Neural cell (in vitro differentiated cells): ENCODE results near the gene ADARB1. TPM values are rescaled to one million over a fixed set of nuclear protein-coding genes. Genes with fewer than 3 reads are reported as not detected.

Source experiments
- H2AFZ ChIP-seq: fragments of 200-600, 300-800 bp; sonication (generic), shearing (Covaris generic); 2 replicates; pipeline ENCODE4 v1.6.0; 2014; ENCODE audit warnings: low read depth, mild to moderate bottlenecking, antibody characterized with exemption, low read length, moderate library complexity
- H3F3A ChIP-seq: fragments of 200-600 bp; shearing (Covaris generic); 2 replicates; pipeline ENCODE4 v1.6.1; 2016; ENCODE audit warnings: mild to moderate bottlenecking, moderate library complexity, mixed read lengths, antibody characterized with exemption, low read length; ENCODE audit not compliant: insufficient read depth, poor library complexity, severe bottlenecking
- H3K27ac ChIP-seq: fragments of 200-600, 300-800 bp; sonication (generic), shearing (Covaris generic); 2 replicates; pipeline ENCODE4 v1.5.1; 2014; ENCODE audit warnings: mild to moderate bottlenecking, low read length, moderate library complexity
- H3K27me3 ChIP-seq: fragments of 300-800, 200-600 bp; sonication (generic), shearing (Covaris generic); 2 replicates; pipeline ENCODE4 v1.6.0; 2014; ENCODE audit warnings: mild to moderate bottlenecking, low read depth, low read length, moderate library complexity; ENCODE audit not compliant: insufficient read depth
- H3K36me3 ChIP-seq: fragments of 300-800, 200-600 bp; sonication (generic), shearing (Covaris generic); 2 replicates; pipeline ENCODE4 v1.5.1; 2014; ENCODE audit warnings: mild to moderate bottlenecking, antibody characterized with exemption, low read length, moderate library complexity; ENCODE audit not compliant: insufficient read depth
- H3K4me2 ChIP-seq: fragments of 300-800, 200-600 bp; sonication (generic), shearing (Covaris generic); 2 replicates; pipeline ENCODE4 v1.6.0; 2014; ENCODE audit warnings: mild to moderate bottlenecking, low read length
- H3K4me3 ChIP-seq: fragments of 300-800, 200-600 bp; sonication (generic), shearing (Covaris generic); 2 replicates; pipeline ENCODE4 v1.5.1; 2014; ENCODE audit warnings: mild to moderate bottlenecking, low read length, moderate library complexity
- H3K79me2 ChIP-seq: fragments of 200-600 bp; shearing (Covaris generic); replicated peaks from 2 replicates; pipeline ENCODE4 v1.6.0; 2014; ENCODE audit warnings: mild to moderate bottlenecking, low read length, moderate library complexity; ENCODE audit not compliant: insufficient read depth
- H3K9ac ChIP-seq: fragments of 300-800, 200-600 bp; sonication (generic), shearing (Covaris generic); 2 replicates; pipeline ENCODE4 v1.6.1; 2016; ENCODE audit warnings: mild to moderate bottlenecking, low read length, mixed read lengths
- H3K9me2 ChIP-seq: fragments of 200-600 bp; shearing (Covaris generic); 2 replicates; pipeline ENCODE4 v1.6.1; 2016; ENCODE audit warnings: mild to moderate bottlenecking, low read length, mixed read lengths; ENCODE audit not compliant: insufficient read depth
- H3K9me3 ChIP-seq: fragments of 200-600, 300-800 bp; sonication (generic), shearing (Covaris generic); 2 replicates; pipeline ENCODE4 v1.6.1; 2016; ENCODE audit warnings: mild to moderate bottlenecking, mixed run types, low read length, moderate library complexity, mixed read lengths
- H4K20me1 ChIP-seq: fragments of 200-600 bp; shearing (Covaris generic); 2 replicates; pipeline ENCODE4 v1.6.1; 2016; ENCODE audit warnings: mild to moderate bottlenecking, mixed run types; ENCODE audit not compliant: insufficient read depth
- CTCF ChIP-seq: fragments of 450-650 bp; IDR thresholded peaks from 2 replicates; pipeline ENCODE4 v1.5.1; 2014; ENCODE audit warnings: antibody characterized with exemption, mild to moderate bottlenecking, moderate library complexity; ENCODE audit not compliant: poor library complexity, severe bottlenecking
- EP300 ChIP-seq: fragments of 450-650 bp; conservative IDR thresholded peaks from 2 replicates; pipeline ENCODE4 v1.6.1; 2014; ENCODE audit warnings: antibody characterized with exemption, mild to moderate bottlenecking, moderate library complexity; ENCODE audit not compliant: poor library complexity, severe bottlenecking
- EZH2 ChIP-seq: fragments of 200-600, 300-800 bp; shearing (Covaris generic), sonication (generic); IDR thresholded peaks from 2 replicates; pipeline ENCODE4 v1.6.1; 2014; ENCODE audit warnings: antibody characterized with exemption, low read length, borderline replicate concordance, mild to moderate bottlenecking; ENCODE audit not compliant: insufficient read depth, poor library complexity, severe bottlenecking
- MXI1 ChIP-seq: fragments of 450-650 bp; conservative IDR thresholded peaks from 2 replicates; pipeline ENCODE4 v1.6.1; 2014; ENCODE audit warnings: antibody characterized with exemption, mild to moderate bottlenecking; ENCODE audit not compliant: poor library complexity, severe bottlenecking
- POLR2AphosphoS5 ChIP-seq: IDR thresholded peaks from 2 replicates; pipeline ENCODE4 v1.6.1; 2012
- RAD21 ChIP-seq: fragments of 450-650 bp; conservative IDR thresholded peaks from 2 replicates; pipeline ENCODE4 v1.6.1; 2014; ENCODE audit warnings: antibody characterized with exemption, mild to moderate bottlenecking, moderate library complexity
- SMC3 ChIP-seq: fragments of 450-650 bp; conservative IDR thresholded peaks from 2 replicates; pipeline ENCODE4 v1.6.1; 2014; ENCODE audit warnings: antibody characterized with exemption, mild to moderate bottlenecking, moderate library complexity; ENCODE audit not compliant: poor library complexity
- TAF1 ChIP-seq: IDR thresholded peaks from 2 replicates; pipeline ENCODE4 v1.6.1; 2012; ENCODE audit warnings: low read depth
- polyA plus RNA-seq: library from polyadenylated mRNA; depleted of rRNA; stranded (reverse); fragments of >200 nt; gene quantifications from 2 replicates; pipeline ENCODE4 v1.2.3, GENCODE V29; 2014
- TF ChIP-seq, protein P1 (sequence below): IDR thresholded peaks from 2 replicates; pipeline ENCODE4 v1.6.1; 2012; ENCODE audit warnings: borderline replicate concordance

ADARB1 gene
- polyA plus RNA-seq, 1 donor from 2014 or later = 8.9 TPM

- Histone ChIP-seq H3K36me3 (no peaks in the 10 kb centered on the region), H3K4me2 (no peak overlapping the region), H3F3A (no peaks in the 10 kb centered on the region), H4K20me1 (no peaks in the 10 kb centered on the region), H3K27ac (no peak overlapping the region), H3K79me2 (no peaks in the 10 kb centered on the region), H3K9me2 (no peaks in the 10 kb centered on the region), H3K4me3 (no peak overlapping the region), H3K9me3 (no peaks in the 10 kb centered on the region), H3K27me3 (no peaks in the 10 kb centered on the region), H3K9ac (no peak overlapping the region), H2AFZ (no peak overlapping the region)
- no peak for TF ChIP-seq RAD21
Measured at GRCh38 chr21:45064618-45065399, 9.6 kb upstream of the ADARB1 start.

GRCh38 chr21:45067462-45068285 is 6.7 kb upstream of the ADARB1 start:
- no peaks in the 10 kb centered on the region for H3K27me3 ChIP-seq
- TF ChIP-seq POLR2AphosphoS5 (no peak), TAF1 (no peak), SMC3 (no peak), RAD21 (no peak), EP300 (no peak), CTCF (no peak), EZH2 (no peak), MXI1 (no peak)
- TF ChIP-seq, protein P1, sequence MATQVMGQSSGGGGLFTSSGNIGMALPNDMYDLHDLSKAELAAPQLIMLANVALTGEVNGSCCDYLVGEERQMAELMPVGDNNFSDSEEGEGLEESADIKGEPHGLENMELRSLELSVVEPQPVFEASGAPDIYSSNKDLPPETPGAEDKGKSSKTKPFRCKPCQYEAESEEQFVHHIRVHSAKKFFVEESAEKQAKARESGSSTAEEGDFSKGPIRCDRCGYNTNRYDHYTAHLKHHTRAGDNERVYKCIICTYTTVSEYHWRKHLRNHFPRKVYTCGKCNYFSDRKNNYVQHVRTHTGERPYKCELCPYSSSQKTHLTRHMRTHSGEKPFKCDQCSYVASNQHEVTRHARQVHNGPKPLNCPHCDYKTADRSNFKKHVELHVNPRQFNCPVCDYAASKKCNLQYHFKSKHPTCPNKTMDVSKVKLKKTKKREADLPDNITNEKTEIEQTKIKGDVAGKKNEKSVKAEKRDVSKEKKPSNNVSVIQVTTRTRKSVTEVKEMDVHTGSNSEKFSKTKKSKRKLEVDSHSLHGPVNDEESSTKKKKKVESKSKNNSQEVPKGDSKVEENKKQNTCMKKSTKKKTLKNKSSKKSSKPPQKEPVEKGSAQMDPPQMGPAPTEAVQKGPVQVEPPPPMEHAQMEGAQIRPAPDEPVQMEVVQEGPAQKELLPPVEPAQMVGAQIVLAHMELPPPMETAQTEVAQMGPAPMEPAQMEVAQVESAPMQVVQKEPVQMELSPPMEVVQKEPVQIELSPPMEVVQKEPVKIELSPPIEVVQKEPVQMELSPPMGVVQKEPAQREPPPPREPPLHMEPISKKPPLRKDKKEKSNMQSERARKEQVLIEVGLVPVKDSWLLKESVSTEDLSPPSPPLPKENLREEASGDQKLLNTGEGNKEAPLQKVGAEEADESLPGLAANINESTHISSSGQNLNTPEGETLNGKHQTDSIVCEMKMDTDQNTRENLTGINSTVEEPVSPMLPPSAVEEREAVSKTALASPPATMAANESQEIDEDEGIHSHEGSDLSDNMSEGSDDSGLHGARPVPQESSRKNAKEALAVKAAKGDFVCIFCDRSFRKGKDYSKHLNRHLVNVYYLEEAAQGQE = no peak

More at GRCh38 chr21:45067462-45068285, 6.7 kb upstream of the ADARB1 start:
- Histone ChIP-seq H3K4me2 (no peak overlapping the region), H3K9me3 (no peaks in the 10 kb centered on the region), H2AFZ (no peak overlapping the region), H3K79me2 (no peaks in the 10 kb centered on the region), H4K20me1 (no peaks in the 10 kb centered on the region), H3K27ac (no peak overlapping the region), H3K36me3 (no peaks in the 10 kb centered on the region), H3K9ac (no peak overlapping the region), H3F3A (no peaks in the 10 kb centered on the region), H3K9me2 (no peaks in the 10 kb centered on the region), H3K4me3 (no peak overlapping the region)
